Natural killer cell treated with Interleukin-12 subunit alpha and Interleukin-12 subunit beta and Interleukin-15 and Interleukin-18, amount 100 ng/mL, for 72 hours (primary cell): ENCODE measurements around the gene DCST2. TPM values are rescaled to one million over a fixed set of nuclear protein-coding genes. Genes with fewer than 3 reads are reported as not detected.

ENCODE experiments used
- total RNA-seq, 2 donors: library from RNA; stranded (reverse); gene quantifications; one replicate each; pipeline ENCODE4 v1.2.3, GENCODE V29; 2022

Gene DCST2
- total RNA-seq, 2 donors from 2014 or later, result 0.57 TPM; not detected in 1

Other genes with a start within 250 kb of the DCST2 start
- gene KCNN3, start 163.5 kb downstream of the DCST2 start, total RNA-seq, result under 1 TPM in 1 of 2 donors, not detected in 1; 0.08 TPM
- gene PMVK, start 97.1 kb downstream of the DCST2 start, total RNA-seq, result 10 to 100 TPM; 28.8 to 53.9 TPM
- 10 to 100 TPM; 28.9 to 40.7 TPM for gene PBXIP1, start 77.7 kb downstream of the DCST2 start, total RNA-seq
- gene PYGO2, start 72.0 kb downstream of the DCST2 start, total RNA-seq, result 10 to 100 TPM; 27.4 to 36.0 TPM
- 10 to 100 TPM; 72.3 to 72.7 TPM for gene SHC1, start 63.0 kb downstream of the DCST2 start, total RNA-seq
- 10 to 100 TPM; 52.4 to 72.9 TPM for gene CKS1B, start 59.1 kb downstream of the DCST2 start, total RNA-seq
- 10 to 100 TPM; 53.1 to 84.2 TPM for gene FLAD1, start 50.4 kb downstream of the DCST2 start, total RNA-seq
- 1 to 10 TPM in 1 of 2 donors, under 1 TPM in 1; 0.48 to 4.3 TPM for gene LENEP, start 40.2 kb downstream of the DCST2 start, total RNA-seq
- gene ZBTB7B, start 31.0 kb downstream of the DCST2 start, total RNA-seq, result 100 to 1,000 TPM in 1 of 2 donors, 10 to 100 TPM in 1; 78.4 to 107 TPM
- gene DCST1, start within 50 bp of the DCST2 start, total RNA-seq, result not detected
- gene ADAM15, start 17.5 kb upstream of the DCST2 start, total RNA-seq, result 100 to 1,000 TPM in 1 of 2 donors, 10 to 100 TPM in 1; 42.1 to 107 TPM
- gene EFNA4, start 30.0 kb upstream of the DCST2 start, total RNA-seq, result 1 to 10 TPM; 1.7 to 4.7 TPM
- 1 to 10 TPM in 1 of 2 donors, not detected in 1; 1.2 TPM for gene EFNA3, start 45.1 kb upstream of the DCST2 start, total RNA-seq
- gene EFNA1, start 94.1 kb upstream of the DCST2 start, total RNA-seq, result not detected
- 10 to 100 TPM; 28.8 to 36.3 TPM for gene SLC50A1, start 102.1 kb upstream of the DCST2 start, total RNA-seq
- gene DPM3, start 106.8 kb upstream of the DCST2 start, total RNA-seq, result 10 to 100 TPM; 26.0 to 31.1 TPM
- 100 to 1,000 TPM; 149 to 223 TPM for gene KRTCAP2, start 139.5 kb upstream of the DCST2 start, total RNA-seq
- 1 to 10 TPM; 3.6 to 9.3 TPM for gene TRIM46, start 140.1 kb upstream of the DCST2 start, total RNA-seq
- 1 to 10 TPM; 4.1 to 9.4 TPM for gene THBS3, start 174.1 kb upstream of the DCST2 start, total RNA-seq
- gene MTX1, start 174.9 kb upstream of the DCST2 start, total RNA-seq, result 10 to 100 TPM; 42.6 to 53.0 TPM
- gene ENTREP3, start 221.7 kb upstream of the DCST2 start, total RNA-seq, result 10 to 100 TPM; 12.3 to 38.0 TPM
- 100 to 1,000 TPM; 134 to 169 TPM for gene SCAMP3, start 228.6 kb upstream of the DCST2 start, total RNA-seq
- gene CLK2, start 239.7 kb upstream of the DCST2 start, total RNA-seq, result 100 to 1,000 TPM in 1 of 2 donors, 10 to 100 TPM in 1; 77.1 to 117 TPM
- gene HCN3, start 243.7 kb upstream of the DCST2 start, total RNA-seq, result 1 to 10 TPM; 2.0 to 4.7 TPM